Sigmoid colon (tissue), 7 donors: ENCODE results near the gene COG7. TPM values are rescaled to one million over a fixed set of nuclear protein-coding genes. Genes with fewer than 3 reads are reported as not detected.

Experiments
- DNase-seq: peaks from one replicate; pipeline ENCODE4 v3.0.0-alpha.2; 2019
- H3K27ac ChIP-seq, 4 donors: fragments of 200-600 bp; sonication (generic); one replicate each; pipeline ENCODE4 v1.5.1; 2016 to 2019; ENCODE audit warnings: mild to moderate bottlenecking in 1 of 4
- H3K27me3 ChIP-seq, 3 donors: fragments of 200-600 bp; sonication (generic); one replicate each; pipeline ENCODE4 v1.5.1; 2019; ENCODE audit warnings: mild to moderate bottlenecking in 1 of 3
- H3K36me3 ChIP-seq, 4 donors: fragments of 200-600 bp; sonication (generic); one replicate each; pipeline ENCODE4 v1.5.1; 2016 to 2019
- H3K4me1 ChIP-seq, 4 donors: fragments of 200-600 bp; sonication (generic); one replicate each; pipeline ENCODE4 v1.5.1; 2017 to 2019
- H3K4me3 ChIP-seq, 4 donors: fragments of 200-600 bp; sonication (generic); one replicate each; pipeline ENCODE4 v1.5.1; 2017 to 2019; ENCODE audit warnings: mild to moderate bottlenecking in 2 of 4, moderate library complexity in 1 of 4
- H3K9me3 ChIP-seq, 4 donors: fragments of 200-600 bp in 3 of 4; sonication (generic) in 3 of 4; one replicate each; pipeline versions ENCODE4 v1.5.1 to v1.6.1; 2013 to 2019
- EP300 ChIP-seq, 4 donors: sonication (generic); formaldehyde crosslinking; IDR thresholded peaks; one replicate each; pipeline ENCODE4 v1.6.1; 2017; ENCODE audit warnings: antibody characterized with exemption in 4 of 4
- POLR2A ChIP-seq, 2 donors: fragments of 450-650 bp; IDR thresholded peaks; one replicate each; pipeline ENCODE4 v1.6.1; 2016; ENCODE audit warnings: antibody characterized with exemption in 2 of 2, mild to moderate bottlenecking in 2 of 2, moderate library complexity in 2 of 2
- POLR2AphosphoS5 ChIP-seq, 4 donors: sonication (generic); formaldehyde crosslinking; IDR thresholded peaks; one replicate each; pipeline ENCODE4 v1.6.1; 2017; ENCODE audit warnings: antibody characterized with exemption in 4 of 4
- WGBS, 2 donors: extraction: QIAGEN DNeasy Blood & Tissue Kit; methylation state at CpG; one replicate each; pipeline ENCODE4 v1.1.7; 2013; 5-methylcytosine and 5-hydroxymethylcytosine counted together
- intact Hi-C: fragments of 100-400 bp; cut with DNase I; formaldehyde crosslinking; loops from one replicate; pipeline ENCODE4 v1.15.1; 2023
- polyA plus RNA-seq, 3 donors: library from polyadenylated mRNA; stranded (reverse); fragments of 200-250 nt; gene quantifications; one replicate each; pipeline ENCODE4 v1.2.3, GENCODE V29; 2013
- total RNA-seq, 4 donors: library from RNA; depleted of rRNA; stranded (reverse); fragments of >200 nt; gene quantifications; one replicate each; pipeline ENCODE4 v1.1.0, GENCODE V29; 2016
- TF ChIP-seq, protein P1 (sequence below), 4 experiments: fragments of 450-650 bp in 3 of 4; fragments of 200-600 bp in 1 of 4; IDR thresholded peaks; one replicate each; pipeline ENCODE4 v1.5.1; 2016 to 2019; ENCODE audit warnings: antibody characterized with exemption in 4 of 4, mild to moderate bottlenecking in 3 of 4, moderate library complexity in 2 of 4
- donor health status: healthy with polysubstance abuse.
- donor health status: Bipolar disorder and iron deficiency.
- donor health status: healthy.

Gene COG7
- total and polyA plus RNA-seq, 7 donors, result 12.0 to 26.0 (median 17.4) TPM

DNA sequence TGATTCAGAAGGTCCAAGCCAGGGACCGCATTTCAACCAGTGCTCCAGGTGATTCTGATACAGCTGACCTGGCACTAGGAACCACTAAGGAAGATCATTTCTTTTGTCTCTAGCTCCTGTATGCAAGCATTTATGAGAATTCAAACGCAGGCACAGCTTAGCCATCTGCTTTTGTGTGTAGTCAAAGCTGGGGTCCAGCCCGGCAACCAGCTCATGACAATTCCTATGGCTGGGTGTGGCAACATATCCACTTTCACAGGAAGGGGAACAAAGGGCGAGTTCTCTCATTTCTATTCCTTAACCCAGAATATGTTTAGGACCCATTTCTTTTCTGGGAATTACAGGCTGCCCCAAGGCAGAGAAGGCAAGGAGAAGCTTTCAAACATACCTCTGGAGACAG, 27.3 kb upstream of the COG7 start:
- peaks cover 59 to 99% (median 66%) of the 10 kb centered on the region in 4 donors for H3K36me3 ChIP-seq
- whole genome bisulfite sequencing, 2 donors, result 58 to 82% methylated on average over 4 of the region's 4 CpGs
- DNase-seq, result no peak
- H3K27me3 ChIP-seq, result no peaks in the 10 kb centered on the region
- intact Hi-C loops, result no loop called here
- TF ChIP-seq, protein P1, sequence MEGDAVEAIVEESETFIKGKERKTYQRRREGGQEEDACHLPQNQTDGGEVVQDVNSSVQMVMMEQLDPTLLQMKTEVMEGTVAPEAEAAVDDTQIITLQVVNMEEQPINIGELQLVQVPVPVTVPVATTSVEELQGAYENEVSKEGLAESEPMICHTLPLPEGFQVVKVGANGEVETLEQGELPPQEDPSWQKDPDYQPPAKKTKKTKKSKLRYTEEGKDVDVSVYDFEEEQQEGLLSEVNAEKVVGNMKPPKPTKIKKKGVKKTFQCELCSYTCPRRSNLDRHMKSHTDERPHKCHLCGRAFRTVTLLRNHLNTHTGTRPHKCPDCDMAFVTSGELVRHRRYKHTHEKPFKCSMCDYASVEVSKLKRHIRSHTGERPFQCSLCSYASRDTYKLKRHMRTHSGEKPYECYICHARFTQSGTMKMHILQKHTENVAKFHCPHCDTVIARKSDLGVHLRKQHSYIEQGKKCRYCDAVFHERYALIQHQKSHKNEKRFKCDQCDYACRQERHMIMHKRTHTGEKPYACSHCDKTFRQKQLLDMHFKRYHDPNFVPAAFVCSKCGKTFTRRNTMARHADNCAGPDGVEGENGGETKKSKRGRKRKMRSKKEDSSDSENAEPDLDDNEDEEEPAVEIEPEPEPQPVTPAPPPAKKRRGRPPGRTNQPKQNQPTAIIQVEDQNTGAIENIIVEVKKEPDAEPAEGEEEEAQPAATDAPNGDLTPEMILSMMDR (IDR thresholded peaks at IDR 0.05), result no peak
- TF ChIP-seq EP300 (IDR thresholded peaks at IDR 0.05) (no peak), POLR2A (IDR thresholded peaks at IDR 0.05) (no peak)
- no peak overlapping the region for H3K27ac ChIP-seq
- H3K4me1 ChIP-seq, result no peaks in the 10 kb centered on the region
- H3K4me3 ChIP-seq, result no peak overlapping the region
- no peaks in the 10 kb centered on the region for H3K9me3 ChIP-seq

DNA sequence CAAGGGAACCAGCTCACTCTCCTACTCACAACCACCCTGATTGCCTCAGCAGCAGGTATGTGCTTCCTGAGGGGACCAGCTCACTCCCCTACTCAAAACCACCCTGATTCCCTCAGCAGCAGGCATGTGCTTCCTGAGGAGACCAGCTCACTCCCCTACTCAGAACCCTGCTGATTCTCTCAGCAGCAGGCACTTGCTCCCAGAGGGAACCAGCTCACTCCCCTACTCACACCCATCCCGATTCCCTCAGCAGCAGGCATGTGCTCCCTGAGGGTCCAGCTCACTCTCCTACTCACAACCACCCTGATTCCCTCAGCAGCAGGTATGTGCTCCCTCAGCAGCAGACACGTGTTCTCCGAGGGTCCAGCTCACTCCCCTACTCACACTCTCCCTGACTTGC, 26.1 kb upstream of the COG7 start:
- Histone ChIP-seq H3K4me3 (no peak overlapping the region), H3K4me1 (no peaks in the 10 kb centered on the region), H3K9me3 (no peaks in the 10 kb centered on the region), H3K36me3 (peaks cover 61 to 99% (median 72%) of the 10 kb centered on the region in 4 donors), H3K27me3 (no peaks in the 10 kb centered on the region), H3K27ac (no peak overlapping the region)
- WGBS, 2 donors, result 93 to 96% methylated on average over 3 of the region's 3 CpGs
- no peak for DNase-seq
- intact Hi-C loops, result no loop called here
- TF ChIP-seq, protein P1 (IDR thresholded peaks at IDR 0.05), result no peak
- TF ChIP-seq POLR2AphosphoS5 (IDR thresholded peaks at IDR 0.05) (no peak), EP300 (IDR thresholded peaks at IDR 0.05) (no peak), POLR2A (IDR thresholded peaks at IDR 0.05) (no peak)

DNA sequence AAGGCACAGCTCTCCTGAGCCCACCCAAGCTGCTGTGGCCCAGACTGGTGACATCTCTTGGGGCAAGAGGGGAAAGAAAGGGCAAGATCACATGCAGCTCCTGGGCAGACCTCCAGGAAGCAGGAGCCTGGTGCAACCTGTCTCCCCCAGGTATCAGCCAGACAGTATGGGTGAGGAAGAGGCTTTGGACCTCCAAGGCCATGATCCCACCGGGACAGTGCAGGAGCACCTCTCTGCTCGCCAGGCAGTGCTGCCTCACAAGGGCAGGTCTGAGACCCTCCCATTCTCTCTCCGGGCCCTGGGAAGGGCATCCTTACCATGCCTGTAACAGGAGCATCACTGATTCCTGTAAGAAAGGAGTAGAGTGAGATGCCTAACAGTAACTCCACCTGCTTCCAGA, 25.6 kb upstream of the COG7 start:
- intact Hi-C loops, result no loop called here
- 95 to 97% methylated on average over 3 of the region's 3 CpGs for WGBS, 2 donors

DNA sequence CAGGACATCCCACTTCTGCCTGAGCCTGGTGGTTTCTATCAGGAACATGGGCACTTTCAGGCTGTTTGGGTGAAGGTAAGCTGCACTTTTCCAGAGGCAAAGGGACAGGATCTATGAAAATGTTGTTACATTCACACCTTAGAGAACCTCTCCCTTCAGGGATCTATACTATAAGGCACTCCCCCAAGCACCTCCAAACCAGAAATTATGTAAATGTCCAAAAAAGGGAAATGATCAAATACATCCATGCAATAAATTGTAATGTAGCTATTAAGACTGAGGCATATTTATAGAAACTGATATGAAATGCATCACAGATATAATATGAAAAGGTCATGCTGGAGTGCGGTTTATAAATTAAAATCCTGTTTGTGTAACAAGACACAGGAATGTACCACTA, 23.3 kb upstream of the COG7 start:
- Histone ChIP-seq H3K36me3 (peaks cover 57 to 96% (median 66%) of the 10 kb centered on the region in 4 donors), H3K27ac (no peak overlapping the region), H3K9me3 (no peaks in the 10 kb centered on the region), H3K27me3 (no peaks in the 10 kb centered on the region), H3K4me3 (no peak overlapping the region), H3K4me1 (no peaks in the 10 kb centered on the region)
- no peak for DNase-seq
- no peak for TF ChIP-seq POLR2A (IDR thresholded peaks at IDR 0.05)
- no peak for TF ChIP-seq EP300 (IDR thresholded peaks at IDR 0.05)
- no peak for TF ChIP-seq POLR2AphosphoS5 (IDR thresholded peaks at IDR 0.05)
- TF ChIP-seq, protein P1 (IDR thresholded peaks at IDR 0.05), result no peak
- 98 to 100% methylated on average over 1 of the region's 1 CpG for WGBS, 2 donors
- intact Hi-C loops, result no loop called here

More for the DNA sequence above, 25.6 kb upstream of the COG7 start:
- DNase-seq, result no peak
- H3K9me3 ChIP-seq, result no peaks in the 10 kb centered on the region
- H3K27ac ChIP-seq, result no peak overlapping the region
- H3K4me1 ChIP-seq, result no peaks in the 10 kb centered on the region
- TF ChIP-seq POLR2AphosphoS5 (IDR thresholded peaks at IDR 0.05), result no peak
- no peak for TF ChIP-seq EP300 (IDR thresholded peaks at IDR 0.05)
- TF ChIP-seq POLR2A (IDR thresholded peaks at IDR 0.05), result no peak
- TF ChIP-seq, protein P1 (IDR thresholded peaks at IDR 0.05), result no peak
- H3K36me3 ChIP-seq, result peaks cover 66 to 100% (median 73%) of the 10 kb centered on the region in 4 donors
- H3K27me3 ChIP-seq, result no peaks in the 10 kb centered on the region
- no peak overlapping the region for H3K4me3 ChIP-seq

DNA sequence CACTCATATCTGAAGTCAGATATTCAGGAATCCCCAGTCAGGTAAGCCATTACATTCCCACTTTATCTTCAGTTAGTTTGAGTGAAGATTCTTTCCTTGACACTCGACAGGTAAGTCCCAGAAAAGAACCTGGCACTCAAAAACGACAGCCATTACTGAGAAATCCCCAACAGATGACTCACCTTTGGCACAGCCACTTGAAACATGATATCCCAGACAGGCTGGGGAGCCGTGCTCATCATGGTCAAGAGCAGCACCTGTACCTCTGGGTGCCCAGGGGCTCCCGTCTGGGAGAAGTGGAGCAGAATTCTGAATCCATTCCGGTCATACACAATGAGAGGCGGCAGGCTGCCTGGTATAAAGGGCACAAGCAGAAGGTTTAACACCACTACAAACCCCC, 16.8 kb upstream of the COG7 start:
- no peak overlapping the region for H3K27ac ChIP-seq
- no peak overlapping the region for H3K4me3 ChIP-seq
- no peaks in the 10 kb centered on the region for H3K27me3 ChIP-seq
- no peaks in the 10 kb centered on the region for H3K9me3 ChIP-seq
- DNase-seq, result no peak
- intact Hi-C loops, result no loop called here
- no peak for TF ChIP-seq POLR2A (IDR thresholded peaks at IDR 0.05)
- TF ChIP-seq, protein P1 (IDR thresholded peaks at IDR 0.05), result no peak
- WGBS, 2 donors, result 75 to 83% methylated on average over 6 of the region's 6 CpGs
- H3K4me1 ChIP-seq, result no peaks in the 10 kb centered on the region
- peaks cover 30 to 96% (median 58%) of the 10 kb centered on the region in 4 donors for H3K36me3 ChIP-seq
